GM12873 (cell line): ENCODE data around the gene EPB41L5.

ENCODE experiments used
- TF ChIP-seq, protein P1 (sequence below): IDR thresholded peaks from 2 replicates; pipeline ENCODE4 v1.5.1; 2012; ENCODE audit warnings: low read depth, mild to moderate bottlenecking, moderate library complexity, low read length, control low read depth; ENCODE audit not compliant: insufficient read depth; ENCODE audit errors: missing control alignments

The EPB41L5 gene

DNA sequence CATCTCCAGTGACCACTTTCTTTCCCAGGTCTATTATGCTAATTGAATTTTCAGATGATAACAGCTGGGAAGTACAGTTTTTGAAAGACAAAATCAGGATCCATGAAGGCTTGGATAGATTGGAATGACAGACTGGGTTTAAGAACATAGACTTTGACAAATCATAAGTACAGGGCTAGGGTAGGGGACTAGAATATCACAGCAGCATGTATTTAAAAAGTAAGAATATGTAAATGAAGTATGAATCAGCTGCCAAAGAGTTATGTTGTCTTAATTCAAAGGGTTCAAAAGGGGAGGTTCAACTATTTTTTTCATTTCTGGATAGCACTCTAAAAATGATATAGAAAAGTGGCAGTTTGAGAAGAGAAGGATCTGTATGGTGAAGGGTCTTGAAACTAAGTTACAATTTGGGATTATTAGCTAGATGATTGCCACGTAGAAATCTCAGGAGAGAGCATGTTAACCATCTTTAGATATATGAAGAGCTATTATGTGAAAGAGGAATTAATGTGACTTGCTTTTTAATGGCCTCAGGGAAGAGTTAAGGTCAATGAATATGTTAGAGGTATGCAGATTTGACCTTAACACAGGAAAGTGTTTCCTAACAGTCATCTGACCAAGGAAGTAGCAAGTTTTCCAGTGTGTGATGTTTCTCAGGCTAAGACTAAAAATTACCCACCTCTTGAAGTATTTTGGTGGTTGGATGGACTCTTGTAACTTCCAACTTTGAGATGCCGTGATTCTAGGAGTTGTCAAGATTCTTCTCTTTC, 128.6 kb downstream of the EPB41L5 start:
- TF ChIP-seq, protein P1, sequence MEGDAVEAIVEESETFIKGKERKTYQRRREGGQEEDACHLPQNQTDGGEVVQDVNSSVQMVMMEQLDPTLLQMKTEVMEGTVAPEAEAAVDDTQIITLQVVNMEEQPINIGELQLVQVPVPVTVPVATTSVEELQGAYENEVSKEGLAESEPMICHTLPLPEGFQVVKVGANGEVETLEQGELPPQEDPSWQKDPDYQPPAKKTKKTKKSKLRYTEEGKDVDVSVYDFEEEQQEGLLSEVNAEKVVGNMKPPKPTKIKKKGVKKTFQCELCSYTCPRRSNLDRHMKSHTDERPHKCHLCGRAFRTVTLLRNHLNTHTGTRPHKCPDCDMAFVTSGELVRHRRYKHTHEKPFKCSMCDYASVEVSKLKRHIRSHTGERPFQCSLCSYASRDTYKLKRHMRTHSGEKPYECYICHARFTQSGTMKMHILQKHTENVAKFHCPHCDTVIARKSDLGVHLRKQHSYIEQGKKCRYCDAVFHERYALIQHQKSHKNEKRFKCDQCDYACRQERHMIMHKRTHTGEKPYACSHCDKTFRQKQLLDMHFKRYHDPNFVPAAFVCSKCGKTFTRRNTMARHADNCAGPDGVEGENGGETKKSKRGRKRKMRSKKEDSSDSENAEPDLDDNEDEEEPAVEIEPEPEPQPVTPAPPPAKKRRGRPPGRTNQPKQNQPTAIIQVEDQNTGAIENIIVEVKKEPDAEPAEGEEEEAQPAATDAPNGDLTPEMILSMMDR = no peak

DNA sequence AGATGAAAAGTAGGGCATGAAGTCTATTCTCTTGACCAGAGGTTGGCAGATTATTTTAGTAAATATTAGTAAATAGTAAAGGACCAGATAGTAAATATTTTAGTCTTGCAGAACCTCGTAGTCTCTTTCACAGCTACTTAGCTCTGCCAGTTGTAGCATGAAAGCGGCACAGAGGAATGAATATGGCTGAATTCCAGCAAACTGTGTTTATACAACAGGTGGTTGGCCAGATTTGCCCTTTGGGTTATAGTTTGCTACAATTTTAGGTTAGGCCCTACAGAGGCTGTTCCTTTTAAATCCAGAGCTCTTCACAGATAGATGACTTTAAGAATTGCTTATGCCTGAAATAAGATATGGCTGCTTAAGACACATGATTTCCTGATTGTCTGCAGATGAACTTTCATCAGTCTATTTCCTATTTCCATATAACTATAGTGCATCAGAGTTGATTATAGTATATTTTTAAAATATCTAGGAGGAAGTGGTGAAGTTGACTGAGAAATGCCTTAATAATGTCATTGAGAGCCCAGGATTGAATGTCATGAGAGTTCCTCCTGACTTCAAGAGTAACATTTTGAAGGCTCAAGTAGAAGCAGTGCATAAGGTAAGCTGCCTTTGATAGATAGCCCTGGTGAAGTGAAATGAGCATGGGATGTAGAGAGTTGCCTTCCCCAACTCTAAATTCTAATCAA, 129.8 kb downstream of the EPB41L5 start:
- TF ChIP-seq, protein P1 = no peak

GRCh38 chr2:120148229-120148628, 135.4 kb downstream of the EPB41L5 start:
- TF ChIP-seq, protein P1 = no peak

- TF ChIP-seq, protein P1 = no peak
These were observed 135.8 kb downstream of the EPB41L5 start for GRCh38 chr2:120148669-120149068.

DNA sequence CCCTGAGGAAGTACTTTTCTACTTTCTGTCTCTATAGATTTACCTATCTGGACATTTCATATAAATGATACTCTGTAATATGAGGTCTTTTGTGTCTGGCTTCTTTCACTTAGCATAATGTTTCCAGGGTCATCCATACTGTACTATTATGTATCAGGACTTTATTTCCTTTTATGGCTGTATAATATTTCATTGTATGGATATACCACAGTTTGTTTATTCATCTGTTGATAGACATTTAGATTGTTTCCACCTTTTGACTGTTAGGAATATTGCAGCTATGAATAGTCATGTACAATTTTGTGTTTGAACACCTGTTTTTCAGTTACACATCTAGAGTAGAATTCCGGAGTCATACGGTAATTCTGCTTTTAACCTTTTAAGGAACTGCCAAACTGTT, 136.5 kb downstream of the EPB41L5 start:
- TF ChIP-seq, protein P1 = no peak

GRCh38 chr2:120150040-120150482, 137.2 kb downstream of the EPB41L5 start:
- TF ChIP-seq, protein P1 = no peak

GRCh38 chr2:120155308-120155707, 142.4 kb downstream of the EPB41L5 start:
- TF ChIP-seq, protein P1 = no peak
